Epithelial cell of proximal tubule (primary cell): ENCODE data around the gene KCNJ8. TPM values are rescaled to one million over a fixed set of nuclear protein-coding genes. Genes with fewer than 3 reads are reported as not detected.

ENCODE experiments used
- DNase-seq: peaks from one replicate; pipeline ENCODE4 v3.0.0-alpha.2; 2011; ENCODE audit warnings: low read depth
- H3K4me3 ChIP-seq: 2 replicates; pipeline ENCODE4 v1.5.1; 2011; ENCODE audit warnings: low read depth, mild to moderate bottlenecking, low read length
- total RNA-seq: library from RNA; depleted of rRNA; stranded (reverse); fragments of >200 nt; gene quantifications from 2 replicates; pipeline ENCODE4 v1.2.3, GENCODE V29; 2015
- TF ChIP-seq, protein P1 (sequence below): conservative IDR thresholded peaks from 2 replicates; pipeline ENCODE4 v1.5.1; 2012; ENCODE audit warnings: low read depth, mild to moderate bottlenecking, low read length

KCNJ8 gene
- total RNA-seq, 1 donor from 2014 or later, result 0.06 TPM

DNA sequence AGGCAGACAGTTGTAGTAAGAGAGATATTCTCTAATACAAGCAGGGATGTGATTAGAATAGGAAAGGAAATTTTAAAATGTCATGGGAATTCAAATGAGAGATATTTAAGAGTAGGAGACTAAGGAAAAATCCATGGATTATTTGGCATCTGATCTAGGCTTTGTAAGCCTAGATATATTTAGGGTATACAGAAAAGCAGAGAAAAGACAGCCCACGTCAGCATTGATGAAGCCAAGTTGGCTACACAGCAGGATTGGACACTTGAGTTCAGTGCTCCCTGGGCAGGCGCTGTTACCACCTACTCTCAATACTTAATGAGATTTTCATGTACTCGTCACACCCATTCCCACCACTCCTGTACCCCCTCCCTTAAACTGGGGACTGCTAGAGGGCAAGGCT is 1.7 kb upstream of the KCNJ8 start:
- no peak for DNase-seq
- no peak overlapping the region for H3K4me3 ChIP-seq
- TF ChIP-seq, protein P1, sequence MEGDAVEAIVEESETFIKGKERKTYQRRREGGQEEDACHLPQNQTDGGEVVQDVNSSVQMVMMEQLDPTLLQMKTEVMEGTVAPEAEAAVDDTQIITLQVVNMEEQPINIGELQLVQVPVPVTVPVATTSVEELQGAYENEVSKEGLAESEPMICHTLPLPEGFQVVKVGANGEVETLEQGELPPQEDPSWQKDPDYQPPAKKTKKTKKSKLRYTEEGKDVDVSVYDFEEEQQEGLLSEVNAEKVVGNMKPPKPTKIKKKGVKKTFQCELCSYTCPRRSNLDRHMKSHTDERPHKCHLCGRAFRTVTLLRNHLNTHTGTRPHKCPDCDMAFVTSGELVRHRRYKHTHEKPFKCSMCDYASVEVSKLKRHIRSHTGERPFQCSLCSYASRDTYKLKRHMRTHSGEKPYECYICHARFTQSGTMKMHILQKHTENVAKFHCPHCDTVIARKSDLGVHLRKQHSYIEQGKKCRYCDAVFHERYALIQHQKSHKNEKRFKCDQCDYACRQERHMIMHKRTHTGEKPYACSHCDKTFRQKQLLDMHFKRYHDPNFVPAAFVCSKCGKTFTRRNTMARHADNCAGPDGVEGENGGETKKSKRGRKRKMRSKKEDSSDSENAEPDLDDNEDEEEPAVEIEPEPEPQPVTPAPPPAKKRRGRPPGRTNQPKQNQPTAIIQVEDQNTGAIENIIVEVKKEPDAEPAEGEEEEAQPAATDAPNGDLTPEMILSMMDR, result no peak

DNA sequence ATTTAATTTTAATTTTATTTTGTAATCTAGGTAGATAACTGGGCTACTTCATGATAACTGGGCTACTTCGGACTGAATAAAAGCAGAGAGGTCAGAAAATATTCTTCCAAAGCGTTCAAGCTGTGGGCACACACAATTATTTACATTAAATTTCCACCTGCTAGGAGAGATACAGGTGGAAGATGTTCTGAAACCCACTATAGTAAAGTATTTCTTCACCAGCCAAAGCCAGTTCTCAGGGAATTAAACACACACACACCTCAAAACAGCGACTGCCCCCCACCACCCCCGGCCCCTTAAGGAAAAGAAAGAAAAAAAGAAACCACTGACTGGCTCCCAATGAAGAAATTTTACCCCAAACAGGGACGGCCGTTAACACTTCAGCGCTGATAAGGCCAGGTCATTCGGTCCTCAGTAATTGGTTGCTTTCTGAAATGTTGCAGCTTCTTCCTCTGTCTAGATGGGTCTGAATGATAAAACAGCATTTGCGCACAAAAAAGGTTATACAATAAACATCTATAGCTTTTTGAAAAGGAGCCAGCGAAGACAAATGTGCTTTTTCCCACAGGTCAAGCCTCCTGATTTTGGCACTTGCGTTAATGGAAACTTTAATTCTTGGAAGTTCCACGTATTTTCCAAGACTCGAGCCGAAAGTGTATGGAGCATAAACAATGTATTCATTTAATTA is 771 bp upstream of the KCNJ8 start:
- TF ChIP-seq, protein P1, result no peak
- no peak for DNase-seq
- H3K4me3 ChIP-seq, result peak overlapping the region; percentile 57

DNA sequence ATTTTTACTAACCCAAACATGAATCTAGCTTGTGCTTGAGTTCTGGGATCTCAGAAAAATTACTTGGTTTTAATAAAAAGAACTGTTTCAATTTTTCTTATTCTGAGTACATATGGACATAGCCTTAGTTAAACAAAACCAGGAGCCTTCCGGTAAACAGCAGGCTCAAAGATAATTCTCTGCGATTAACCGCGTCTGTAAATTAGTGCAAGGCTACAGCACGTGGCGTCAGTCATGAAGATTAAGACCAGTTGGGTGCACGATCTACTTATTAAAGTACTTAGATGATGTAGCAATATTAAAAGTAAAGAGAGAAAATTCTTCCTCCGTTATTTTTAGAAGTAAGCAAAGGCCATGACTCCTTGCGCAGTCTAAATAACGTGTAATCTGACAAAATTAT is 700 bp downstream of the KCNJ8 start:
- no peak for DNase-seq
- TF ChIP-seq, protein P1, result no peak
- H3K4me3 ChIP-seq, result peak overlapping the region; percentile 57

DNA sequence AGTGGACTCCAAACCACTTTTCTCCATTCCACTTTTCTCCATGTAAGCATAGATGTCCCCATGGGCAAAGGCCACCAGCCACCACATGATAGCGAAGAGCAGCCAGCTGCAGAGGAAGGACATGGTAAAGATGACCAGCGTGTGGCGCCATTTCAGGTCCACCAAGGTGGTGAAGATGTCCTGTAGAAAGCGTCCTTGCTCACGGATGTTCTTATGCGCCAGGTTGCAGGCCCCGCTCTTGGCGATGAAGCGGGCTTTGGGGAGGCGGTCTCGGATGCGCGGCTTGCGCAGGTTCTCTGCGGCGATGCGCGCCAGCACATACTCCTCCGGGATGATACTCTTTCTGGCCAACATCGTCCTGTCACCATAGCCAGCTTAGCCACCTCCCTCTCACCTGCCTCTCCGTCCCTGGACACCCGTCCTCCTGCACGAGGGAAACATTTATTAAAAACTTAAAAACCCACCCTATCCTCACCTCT is 1.2 kb downstream of the KCNJ8 start:
- DNase-seq, result no peak
- H3K4me3 ChIP-seq, result no peak overlapping the region
- TF ChIP-seq, protein P1, result peak; percentile 48

DNA sequence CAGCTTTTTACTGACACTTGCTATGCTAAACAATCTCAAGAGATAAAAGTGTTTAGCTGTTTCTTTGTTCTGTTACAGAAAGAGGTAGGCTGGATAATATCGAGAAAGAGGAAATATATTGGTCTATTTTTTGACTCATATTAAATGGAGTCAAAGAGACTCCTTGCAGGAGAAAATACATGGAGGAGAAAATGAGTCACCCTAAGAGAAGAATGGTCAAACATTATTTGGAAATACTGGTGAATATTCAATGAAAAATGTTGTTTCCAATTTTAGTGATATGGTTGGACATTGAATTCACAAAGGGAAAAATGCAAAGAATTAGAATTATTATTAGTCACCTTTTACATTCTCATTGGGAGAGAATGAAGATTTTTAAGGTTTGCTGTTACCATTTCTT is 3.2 kb downstream of the KCNJ8 start:
- no peak overlapping the region for H3K4me3 ChIP-seq
- TF ChIP-seq, protein P1, result no peak
- DNase-seq, result no peak

DNA sequence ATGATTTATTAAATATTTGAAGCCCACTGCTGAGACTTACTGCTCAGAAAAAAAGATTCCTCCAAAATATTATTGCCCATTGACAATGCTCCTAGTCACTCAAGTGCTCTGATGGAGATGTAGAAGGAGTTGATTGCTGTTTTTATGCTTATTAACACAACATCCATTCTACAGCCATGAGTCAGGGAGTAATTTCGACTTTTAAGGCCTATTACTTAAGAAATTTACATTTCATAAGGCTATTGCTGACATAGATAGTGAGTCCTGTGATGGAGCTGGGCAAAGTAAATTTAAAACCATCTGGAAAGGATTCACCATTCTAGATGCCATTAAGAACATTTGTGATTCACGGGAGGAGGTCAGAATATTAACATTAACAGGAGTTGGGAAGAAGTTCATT is 5.2 kb downstream of the KCNJ8 start:
- TF ChIP-seq, protein P1, result no peak
- DNase-seq, result no peak
- no peak overlapping the region for H3K4me3 ChIP-seq

DNA sequence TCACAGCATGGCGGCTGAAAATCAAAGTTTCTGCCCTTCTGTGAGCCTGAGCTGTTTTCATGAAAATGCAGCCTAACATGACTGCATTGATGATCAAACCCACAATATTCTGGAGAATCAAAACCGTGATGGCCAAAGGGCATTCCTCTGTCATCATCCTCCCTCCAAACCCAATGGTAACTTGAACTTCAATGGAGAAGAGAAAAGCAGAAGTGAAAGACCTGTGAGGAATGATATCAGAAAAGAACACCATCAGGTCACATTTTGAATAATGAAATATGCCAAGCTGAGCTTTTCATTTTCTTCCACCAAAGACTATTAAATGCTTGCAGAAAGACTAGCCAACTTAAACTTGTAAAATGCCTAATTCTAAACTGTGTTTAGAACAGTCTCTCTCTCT is 8.1 kb downstream of the KCNJ8 start:
- H3K4me3 ChIP-seq, result no peak overlapping the region
- DNase-seq, result no peak

More for the DNA sequence above, 8.1 kb downstream of the KCNJ8 start:
- TF ChIP-seq, protein P1, result no peak
